Right lung (tissue), 5 donors: ENCODE data around the gene EVC2. TPM values are rescaled to one million over a fixed set of nuclear protein-coding genes. Genes with fewer than 3 reads are reported as not detected.

ENCODE experiments used
- DNase-seq, 2 donors: peaks; one replicate each; pipeline ENCODE4 v3.0.0-alpha.2; 2013
- polyA plus RNA-seq, 5 donors: library from polyadenylated mRNA; unstranded; fragments of 120-200 nt; gene quantifications; one replicate each; pipeline versions ENCODE4 v1.2.1 to v1.2.3, GENCODE V29; 2013; ENCODE audit warnings: inconsistent platforms in 1 of 5, low replicate concordance in 1 of 5; ENCODE audit not compliant: insufficient read length in 5 of 5, insufficient read depth in 1 of 5

EVC2 gene
- polyA plus RNA-seq, 5 donors = 8.5 to 10.2 (median 9.2) TPM

DNA sequence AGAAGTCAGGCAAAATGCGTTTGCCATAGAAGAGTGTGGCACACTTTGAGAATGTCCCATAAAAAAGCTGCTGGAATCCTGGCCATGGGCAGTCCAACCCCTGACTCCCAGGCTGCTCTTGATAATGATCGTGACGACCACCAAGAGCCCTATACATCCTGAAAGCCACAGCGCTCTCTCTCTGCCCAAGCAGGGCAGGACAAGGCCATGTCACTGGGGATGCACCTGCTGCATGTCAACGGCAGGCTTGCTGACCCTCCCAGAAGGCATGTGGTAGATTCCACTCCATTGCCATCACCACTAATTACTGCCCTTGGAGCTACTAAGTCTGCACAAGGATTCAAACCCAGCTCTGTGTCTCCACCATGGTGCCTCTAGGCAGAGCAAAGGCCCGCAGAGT is 144.5 kb downstream of the EVC2 start:
- no peak for DNase-seq

DNA sequence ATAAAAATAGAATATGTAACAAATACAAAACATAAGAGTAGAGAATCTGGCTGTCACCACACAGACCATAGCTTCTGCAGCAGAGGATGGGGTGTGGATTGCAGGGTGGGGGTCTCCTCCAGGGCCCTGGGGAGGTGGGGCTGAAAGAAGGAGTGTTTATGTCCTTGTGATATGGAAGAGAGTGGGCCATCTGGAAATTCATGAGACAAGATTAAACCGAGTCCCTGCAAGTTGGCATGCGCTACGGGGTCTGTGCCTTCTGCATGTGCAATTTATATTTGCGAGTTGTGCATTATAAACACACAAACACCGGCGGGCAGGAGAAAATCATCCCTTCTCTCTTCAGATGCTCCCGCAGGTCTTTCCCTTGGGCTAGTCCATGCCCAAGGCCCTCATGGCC is 145.9 kb downstream of the EVC2 start:
- no peak for DNase-seq

DNA sequence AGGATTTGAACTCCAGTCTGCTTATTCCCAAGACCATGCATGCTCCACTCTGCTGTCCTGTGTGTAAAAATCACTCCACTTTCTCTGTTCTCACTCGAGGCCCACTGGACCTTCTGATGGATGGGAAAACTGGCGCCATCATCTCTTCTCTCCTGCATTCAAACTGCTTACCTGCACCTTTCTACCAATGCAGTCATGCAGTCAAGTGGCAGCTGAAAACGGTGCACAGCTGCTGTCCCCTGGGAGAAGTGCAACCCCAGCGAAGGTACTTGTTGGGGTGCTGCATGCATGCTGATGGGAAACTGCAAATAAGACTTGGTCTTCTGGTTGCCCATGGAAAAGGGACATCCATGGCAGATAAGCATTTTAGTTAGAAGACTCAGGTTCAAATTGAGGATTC is 147.1 kb downstream of the EVC2 start:
- DNase-seq = no peak

DNA sequence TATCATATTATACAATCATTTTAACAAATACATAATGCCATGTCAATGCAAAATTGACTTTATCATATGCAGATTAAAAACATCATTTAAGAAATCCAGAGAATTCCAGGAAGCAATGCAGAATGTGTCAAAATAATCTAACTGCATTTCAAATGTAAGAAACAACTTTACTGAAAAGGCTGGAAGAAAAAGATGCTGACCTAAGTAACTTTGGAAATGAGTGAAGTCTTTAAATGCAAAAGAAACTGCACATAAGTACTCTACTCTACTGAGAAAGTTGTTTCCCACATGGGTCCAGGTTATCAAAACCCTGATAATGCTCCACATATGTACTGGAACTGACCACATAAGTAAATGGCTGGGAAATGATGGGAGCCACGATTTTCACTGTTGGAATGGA is 149.9 kb downstream of the EVC2 start:
- no peak for DNase-seq

DNA sequence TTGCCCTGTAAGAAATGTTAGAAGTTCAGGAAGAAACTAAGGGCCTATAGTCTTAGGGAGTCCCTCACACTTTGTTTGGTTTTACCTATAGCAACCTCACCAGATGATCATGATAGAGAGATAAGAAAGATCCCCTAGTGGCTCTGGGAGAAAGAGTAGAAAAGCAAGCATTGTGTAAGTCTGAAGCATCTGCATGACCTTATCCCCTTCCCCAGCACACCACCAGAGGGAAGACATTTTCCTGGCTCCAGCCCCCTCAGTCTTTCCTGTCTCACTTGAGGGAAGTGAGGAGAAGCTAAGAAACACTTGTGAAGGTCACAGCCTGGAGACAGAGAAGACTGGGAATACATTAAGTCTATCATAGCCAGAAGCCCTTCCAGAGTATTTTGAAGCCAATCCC is 154.0 kb downstream of the EVC2 start:
- no peak for DNase-seq

DNA sequence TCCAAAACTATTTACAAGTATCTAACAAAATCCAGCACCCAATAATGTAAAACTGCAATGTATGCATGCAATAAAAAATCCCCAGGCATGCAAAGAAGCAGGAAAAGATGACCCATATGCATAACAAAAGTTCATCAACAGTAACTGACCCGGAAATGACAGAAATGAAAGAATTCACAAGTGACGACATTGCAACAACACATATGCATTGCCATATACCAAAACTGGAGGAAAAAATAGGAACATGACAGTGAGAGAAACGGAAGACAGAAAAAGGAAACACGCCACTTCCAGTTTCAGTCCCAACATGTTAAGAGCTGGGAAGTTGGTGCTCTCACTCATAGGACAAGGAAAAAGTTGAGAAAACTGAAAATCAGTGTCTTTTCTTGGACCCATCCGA is 154.6 kb downstream of the EVC2 start:
- DNase-seq = no peak

DNA sequence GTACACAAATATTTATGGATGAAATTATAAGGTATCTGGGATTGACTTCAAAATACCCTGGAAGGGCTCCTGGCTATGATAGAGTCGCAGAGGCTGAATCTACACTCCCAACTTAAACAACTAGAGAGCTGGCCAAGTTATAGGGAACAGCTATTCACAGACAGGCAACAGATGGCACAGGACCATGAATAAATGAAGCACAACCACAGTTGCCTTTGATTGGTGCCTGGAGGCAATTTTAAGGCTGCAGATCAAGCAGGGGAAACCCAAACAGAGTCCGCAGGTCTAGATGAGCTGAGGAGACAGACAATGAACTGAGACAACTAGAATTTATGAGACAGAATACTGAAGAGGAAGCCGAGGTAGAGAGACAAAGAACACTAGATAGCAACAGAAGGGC is 155.9 kb downstream of the EVC2 start:
- no peak for DNase-seq

DNA sequence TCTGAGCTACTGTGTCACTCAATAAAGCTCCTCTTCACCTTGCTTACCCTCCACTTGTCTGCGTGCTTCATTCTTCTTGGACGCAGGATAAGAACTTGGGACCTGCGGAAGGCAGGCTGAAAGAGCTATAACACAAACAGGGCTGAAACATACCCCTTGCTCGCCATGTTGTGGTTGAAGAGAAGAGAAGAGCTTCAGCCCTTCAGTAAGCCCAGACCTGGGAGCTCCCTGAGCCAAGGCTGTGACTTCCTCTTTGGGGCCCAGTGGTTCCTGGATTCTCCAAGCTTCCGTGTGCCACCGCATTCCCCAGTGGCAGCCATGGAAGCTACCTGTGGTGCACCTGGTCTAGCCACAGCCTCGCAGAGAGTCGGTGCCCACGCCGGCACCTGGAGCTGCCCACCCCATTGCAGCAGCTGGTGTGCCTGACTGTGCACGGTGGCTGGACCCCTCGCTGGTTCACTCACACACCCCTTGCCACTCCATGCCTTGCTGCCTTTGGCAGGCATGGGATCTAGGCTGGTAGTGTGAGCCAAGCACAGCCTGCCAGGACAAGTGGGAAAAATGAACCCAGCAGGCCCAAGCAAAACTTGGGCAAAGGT is 160.6 kb downstream of the EVC2 start:
- no peak for DNase-seq

DNA sequence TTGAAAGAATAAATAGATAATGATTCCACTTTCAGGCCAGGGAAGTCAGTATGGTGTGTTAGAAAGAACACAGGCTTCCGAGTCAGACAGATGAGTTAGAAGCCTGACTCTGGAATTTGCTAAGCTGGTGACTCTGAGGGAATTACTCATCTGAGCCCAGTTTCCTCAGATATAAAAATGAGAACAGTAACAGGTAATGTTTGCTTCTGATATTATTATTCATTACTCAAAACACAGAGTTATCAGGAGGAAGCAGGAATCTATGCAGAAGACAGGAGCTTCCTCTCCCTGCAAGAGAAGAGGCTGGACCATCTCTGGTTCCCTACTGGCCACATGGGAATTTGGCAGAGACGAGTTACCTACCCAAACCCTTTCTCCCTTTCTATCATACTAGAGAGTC is 163.1 kb downstream of the EVC2 start:
- DNase-seq = no peak

DNA sequence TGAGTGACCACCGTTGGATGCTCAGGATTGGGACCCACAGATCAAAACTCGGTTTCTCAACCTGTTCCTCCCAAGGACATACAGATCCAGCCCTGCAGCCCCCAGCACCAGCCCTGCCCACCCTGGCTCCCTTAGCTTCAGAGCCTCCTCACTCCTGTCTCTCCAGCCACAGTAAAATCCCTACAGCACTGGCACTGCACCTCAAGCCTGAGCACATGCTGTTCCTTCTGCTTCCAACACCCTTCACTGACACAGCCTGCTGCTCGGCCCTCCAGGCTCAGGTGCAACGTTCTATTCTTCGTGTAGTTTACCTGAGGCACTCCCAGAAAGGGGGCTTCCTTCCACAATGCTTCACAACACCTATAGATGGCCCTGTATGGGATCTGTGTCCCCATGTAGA is 163.6 kb downstream of the EVC2 start:
- DNase-seq = no peak

DNA sequence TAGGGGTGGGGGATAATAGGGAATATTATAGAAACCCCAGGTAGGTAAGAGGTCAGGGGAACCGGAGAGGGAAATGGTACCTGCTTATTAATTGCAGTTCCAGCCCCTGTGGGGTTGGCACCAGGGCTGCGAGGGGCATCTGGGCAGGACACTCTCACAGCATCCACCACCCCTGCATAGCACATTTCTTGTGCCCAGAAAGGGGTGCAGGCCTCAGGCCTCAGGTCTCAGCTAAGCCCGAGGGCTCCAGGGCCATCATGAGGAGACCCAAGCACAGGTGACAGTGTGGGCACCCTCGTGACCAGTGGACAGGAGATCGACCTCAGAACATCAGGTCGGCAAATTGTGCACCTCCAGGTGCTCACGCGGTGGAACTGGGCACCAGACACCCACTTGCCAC is 164.7 kb downstream of the EVC2 start:
- DNase-seq = no peak

DNA sequence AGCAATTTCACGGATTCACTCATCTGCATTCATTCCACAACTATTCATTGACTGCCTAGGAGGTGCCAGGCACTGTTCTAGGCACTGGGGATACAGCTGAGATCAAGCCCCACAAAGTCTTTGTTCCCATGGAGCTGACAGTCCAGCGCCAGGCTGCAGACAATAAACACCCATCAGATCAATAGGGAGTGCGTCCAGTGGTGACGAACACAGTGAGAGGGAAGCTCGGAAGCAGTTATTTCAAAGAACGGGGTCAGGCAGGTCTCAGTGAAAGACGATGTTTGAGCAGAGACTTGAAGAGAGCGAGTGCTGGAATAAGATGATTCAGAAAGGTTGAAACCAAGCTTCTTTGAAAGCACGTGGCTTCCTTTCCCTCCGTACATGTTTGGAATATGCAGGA is 167.2 kb downstream of the EVC2 start:
- DNase-seq = no peak

DNA sequence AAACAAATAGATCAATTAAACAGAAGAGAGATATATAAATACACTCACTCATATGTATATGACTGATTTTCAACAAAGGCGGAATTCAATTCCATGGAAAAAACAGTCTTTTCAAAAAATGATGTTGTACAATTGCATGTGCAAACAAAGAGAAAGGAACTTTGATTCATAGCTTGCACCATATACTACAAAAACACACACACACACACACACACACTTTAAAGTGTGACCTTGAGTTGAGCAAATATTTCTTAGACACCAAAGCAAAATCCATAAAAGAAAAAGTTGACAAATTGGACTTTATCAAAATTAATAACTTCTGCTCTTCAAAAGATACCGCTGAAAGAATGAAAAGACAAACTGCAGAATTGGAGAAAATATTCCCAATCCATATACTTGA is 168.8 kb downstream of the EVC2 start:
- DNase-seq = no peak

DNA sequence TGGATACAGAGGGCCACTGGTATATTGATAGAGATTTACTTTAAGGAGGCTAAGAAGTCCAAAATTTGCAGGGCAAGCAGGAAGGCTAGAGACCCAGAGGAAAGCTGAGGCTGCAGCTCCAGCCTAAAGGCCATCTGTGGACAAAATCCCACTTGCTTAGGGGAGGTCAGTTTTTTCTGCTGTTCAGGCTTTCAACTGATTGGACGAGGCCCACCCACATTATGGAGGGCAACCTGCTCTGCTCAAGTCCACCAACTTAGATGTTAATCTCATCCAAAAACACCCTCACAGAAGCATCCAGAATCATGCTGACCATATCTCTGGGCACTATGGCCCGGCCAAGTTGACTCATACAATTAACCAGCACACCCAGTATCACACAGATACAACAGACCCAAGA is 176.3 kb downstream of the EVC2 start:
- no peak for DNase-seq

DNA sequence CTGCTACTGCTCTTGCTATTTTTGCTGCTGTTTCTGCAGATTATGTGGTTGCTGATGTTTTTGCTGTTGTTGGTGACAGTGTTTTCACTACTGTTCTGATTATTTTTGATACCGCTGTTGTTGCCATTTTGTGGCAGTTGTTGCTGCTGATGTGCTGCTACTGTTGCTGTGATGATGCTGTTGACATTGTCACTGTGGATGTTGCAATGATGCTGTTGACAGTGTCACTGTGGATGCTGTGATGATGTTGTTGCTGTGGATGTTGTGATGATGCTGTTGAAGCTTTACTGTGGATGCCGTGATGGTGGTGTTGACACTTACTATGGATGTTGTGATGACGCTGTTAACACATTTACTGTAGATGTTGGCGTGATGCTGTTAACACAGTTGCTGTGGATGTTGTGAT is 180.3 kb downstream of the EVC2 start:
- DNase-seq = peak in 1 of 2 donors; percentile 55

DNA sequence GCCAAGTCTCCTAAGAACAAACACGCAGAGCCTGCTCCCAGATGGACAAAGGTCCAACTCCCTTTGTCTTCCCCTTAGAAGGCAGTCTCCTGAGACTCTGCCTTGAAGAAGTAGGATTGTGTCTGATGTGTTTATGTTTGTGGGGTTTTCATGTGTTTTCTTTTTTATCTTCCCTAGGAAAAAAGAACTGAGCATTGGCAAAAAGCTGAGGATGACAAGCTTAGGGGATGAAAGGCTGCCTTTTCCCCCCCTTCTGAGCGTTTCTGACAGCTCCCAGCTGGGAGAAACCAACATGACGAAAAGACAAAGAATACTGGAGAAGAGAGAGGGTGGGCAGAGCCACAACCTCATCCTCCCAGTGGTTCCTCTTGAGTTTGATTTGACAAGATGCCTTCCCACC is 181.1 kb downstream of the EVC2 start:
- DNase-seq = peak; percentile 79

DNA sequence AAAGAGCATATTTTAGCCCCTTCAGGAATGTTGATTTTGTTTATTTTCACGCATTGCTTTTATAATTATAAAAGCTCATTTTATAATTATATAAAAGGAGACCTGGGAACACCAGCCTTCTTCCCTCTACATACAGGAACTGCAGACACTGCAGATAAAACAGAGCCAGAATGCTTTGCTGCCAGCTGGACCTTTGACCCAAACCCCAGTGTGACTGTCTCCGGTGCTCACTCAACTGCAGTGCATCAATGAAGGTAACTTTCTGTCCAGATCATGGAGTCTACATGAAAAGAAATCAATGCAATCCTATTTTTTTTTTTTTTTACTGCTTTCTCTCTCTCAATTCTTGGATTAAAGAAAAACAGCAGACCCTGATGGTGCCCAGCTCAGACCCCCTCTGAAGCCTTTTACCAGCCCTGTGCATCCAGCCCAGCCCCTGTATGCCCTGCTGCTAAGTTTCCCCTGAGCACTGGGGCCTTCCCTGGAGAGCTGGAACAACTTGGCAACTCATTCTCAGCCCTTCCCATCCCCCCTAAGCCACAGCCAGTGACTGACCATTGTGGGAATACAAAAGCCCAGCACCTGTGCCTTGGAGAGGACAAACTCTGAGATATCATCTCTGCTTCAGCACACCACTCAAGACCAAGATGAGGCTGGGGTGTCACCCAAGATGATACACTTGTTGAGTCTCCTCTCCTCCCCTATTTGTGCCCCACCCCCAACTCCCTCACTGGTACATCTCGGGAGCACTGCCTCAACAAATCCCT is 182.1 kb downstream of the EVC2 start:
- no peak for DNase-seq

DNA sequence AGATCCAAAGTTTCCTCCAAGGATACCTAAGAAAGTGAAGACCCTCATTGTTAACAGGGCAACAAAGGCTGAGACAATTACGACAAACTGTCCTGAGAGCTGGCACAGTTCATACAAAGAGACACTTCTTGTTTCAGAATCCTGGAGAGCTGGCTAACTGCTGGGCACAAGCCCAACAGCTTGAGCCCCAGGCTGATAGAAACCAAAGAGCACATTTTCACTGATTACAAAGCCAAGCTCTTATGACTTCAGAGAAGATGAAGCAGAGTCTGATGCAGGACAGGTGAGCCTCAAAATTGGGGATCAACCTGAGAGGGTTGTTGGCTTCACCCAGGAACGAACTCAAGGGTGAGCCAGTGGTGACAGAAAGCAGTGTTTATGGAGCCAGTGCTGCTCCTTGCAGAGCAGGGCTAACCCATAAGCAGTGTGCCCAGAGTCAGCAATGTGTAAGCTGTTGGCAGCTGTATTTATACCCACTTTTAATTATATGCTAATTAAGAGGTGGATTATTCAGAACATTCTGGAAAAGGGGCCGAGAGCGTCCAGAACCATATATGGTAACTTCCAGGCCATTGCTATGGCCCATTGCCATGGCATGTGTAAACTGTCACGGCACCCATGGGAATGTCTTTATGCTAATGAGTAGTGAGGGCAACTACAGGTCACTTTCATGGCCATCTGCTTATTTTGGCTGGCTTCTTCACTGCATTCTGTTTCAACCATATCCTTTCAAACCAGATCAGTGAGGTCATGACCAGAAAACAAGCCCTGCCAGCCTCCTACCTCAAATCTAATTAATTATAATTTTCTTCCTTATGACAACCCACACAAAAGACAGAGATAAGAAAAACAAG is 183.7 kb downstream of the EVC2 start:
- DNase-seq = peak; percentile 72 to 80

DNA sequence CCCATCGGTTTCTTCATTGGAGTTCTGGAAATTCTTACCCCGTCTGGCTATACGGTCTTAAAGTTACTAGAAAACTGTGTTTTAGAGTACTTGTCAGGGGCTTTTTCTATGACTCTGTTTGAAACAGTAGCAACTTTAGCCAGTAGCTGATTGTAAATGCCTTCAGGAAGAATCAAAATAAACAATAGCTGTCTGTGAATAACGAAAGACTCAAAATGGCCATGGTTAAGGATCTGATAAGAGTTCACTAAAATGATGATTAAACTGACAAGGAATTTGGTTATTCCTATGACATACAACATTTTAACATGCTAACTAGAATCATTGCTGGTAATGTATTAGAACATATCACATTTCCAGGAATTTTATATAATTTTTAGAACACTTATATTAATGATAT is 191.0 kb downstream of the EVC2 start:
- DNase-seq = no peak

DNA sequence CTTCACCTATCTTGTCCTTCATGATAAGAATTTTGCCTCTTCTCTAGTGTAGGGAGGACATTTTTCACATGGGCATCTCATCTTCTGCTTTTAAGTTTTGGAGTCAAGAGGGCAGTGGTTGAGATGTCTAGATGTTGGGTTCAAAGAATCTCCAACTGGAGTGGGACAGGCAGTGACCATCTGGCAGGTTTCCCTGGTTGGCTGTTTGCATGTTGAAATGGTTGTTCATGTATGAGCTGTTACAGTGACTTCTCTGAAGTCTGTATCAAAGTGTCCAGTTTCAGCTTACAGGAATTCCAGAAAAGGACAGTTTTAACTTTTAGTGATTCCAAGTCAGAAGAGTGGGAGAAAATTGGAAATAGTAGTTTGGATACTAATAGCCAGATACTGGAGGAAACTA is 192.7 kb downstream of the EVC2 start:
- DNase-seq = no peak
